ENCODE data around the gene LIMS2.

DNA sequence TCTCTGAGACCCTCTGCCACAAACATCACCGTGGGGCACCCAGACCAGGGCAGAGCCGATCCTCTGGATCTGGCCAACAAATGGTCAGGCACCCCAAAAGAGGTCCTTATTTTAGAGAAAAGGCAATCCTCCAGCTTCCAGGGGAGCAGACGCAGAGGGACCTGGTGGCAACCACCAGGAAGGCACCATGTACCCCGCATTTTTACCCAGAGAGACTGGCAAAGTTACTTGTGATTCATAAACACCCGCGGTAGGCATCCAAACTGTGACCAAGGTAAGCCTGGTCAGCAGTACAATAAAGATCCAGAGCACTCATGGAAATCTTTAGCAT is 10.5 kb downstream of the LIMS2 start:
- TF ChIP-seq, protein P1, sequence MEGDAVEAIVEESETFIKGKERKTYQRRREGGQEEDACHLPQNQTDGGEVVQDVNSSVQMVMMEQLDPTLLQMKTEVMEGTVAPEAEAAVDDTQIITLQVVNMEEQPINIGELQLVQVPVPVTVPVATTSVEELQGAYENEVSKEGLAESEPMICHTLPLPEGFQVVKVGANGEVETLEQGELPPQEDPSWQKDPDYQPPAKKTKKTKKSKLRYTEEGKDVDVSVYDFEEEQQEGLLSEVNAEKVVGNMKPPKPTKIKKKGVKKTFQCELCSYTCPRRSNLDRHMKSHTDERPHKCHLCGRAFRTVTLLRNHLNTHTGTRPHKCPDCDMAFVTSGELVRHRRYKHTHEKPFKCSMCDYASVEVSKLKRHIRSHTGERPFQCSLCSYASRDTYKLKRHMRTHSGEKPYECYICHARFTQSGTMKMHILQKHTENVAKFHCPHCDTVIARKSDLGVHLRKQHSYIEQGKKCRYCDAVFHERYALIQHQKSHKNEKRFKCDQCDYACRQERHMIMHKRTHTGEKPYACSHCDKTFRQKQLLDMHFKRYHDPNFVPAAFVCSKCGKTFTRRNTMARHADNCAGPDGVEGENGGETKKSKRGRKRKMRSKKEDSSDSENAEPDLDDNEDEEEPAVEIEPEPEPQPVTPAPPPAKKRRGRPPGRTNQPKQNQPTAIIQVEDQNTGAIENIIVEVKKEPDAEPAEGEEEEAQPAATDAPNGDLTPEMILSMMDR (IDR thresholded peaks at IDR 0.05; ENCODE audit: low read depth, low read length), result no peak
- no peak for TF ChIP-seq EZH2phosphoT487 (IDR thresholded peaks at IDR 0.05; ENCODE audit: low read depth)

All from OCI-LY3 (cell line).